Psoas muscle (tissue), 8 donors: Measurements from ENCODE around the gene SPANXB1. TPM values are rescaled to one million over a fixed set of nuclear protein-coding genes. Genes with fewer than 3 reads are reported as not detected.
A peak's percentile ranks its signal among the peaks of the same experiment; 100 is the strongest.
"Not testable (repeated sequence)": the region's sequence is repeated elsewhere in the genome, so short reads cannot be mapped to it uniquely, and the experiment has no call there.

Experiments used
- ATAC-seq, 4 donors: fragments of 200-7000 bp; cut with Tn5 transposase; one replicate each; pipeline ENCODE4 v1.9.1; 2020; ENCODE audit warnings: moderate library complexity in 3 of 4, mild to moderate bottlenecking in 2 of 4
- DNase-seq, 2 donors: peaks; one replicate each; pipeline ENCODE4 v3.0.0-alpha.2; 2020
- H3K27ac ChIP-seq: fragments of 200-600 bp; one replicate; pipeline ENCODE4 v1.8.0; 2022
- H3K27me3 ChIP-seq, 3 donors: fragments of 200-600 bp in 1 of 3; one replicate each; pipeline versions ENCODE4 v1.6.1 to v1.8.0; 2013 to 2022; ENCODE audit warnings: low read length in 2 of 3, mild to moderate bottlenecking in 2 of 3, moderate library complexity in 1 of 3; ENCODE audit not compliant: insufficient read depth in 3 of 3
- H3K36me3 ChIP-seq, 2 donors: fragments of 200-600 bp in 1 of 2; one replicate each; pipeline versions ENCODE4 v1.6.1 to v1.8.0; 2013 to 2022; ENCODE audit warnings: low read depth in 1 of 2, mild to moderate bottlenecking in 1 of 2, moderate library complexity in 1 of 2; ENCODE audit not compliant: insufficient read depth in 1 of 2
- H3K4me1 ChIP-seq: fragments of 200-600 bp; one replicate; pipeline ENCODE4 v1.8.0; 2022
- H3K4me3 ChIP-seq: fragments of 200-600 bp; one replicate; pipeline ENCODE4 v1.8.0; 2022; ENCODE audit warnings: mild to moderate bottlenecking
- H3K9me3 ChIP-seq: fragments of 200-600 bp; one replicate; pipeline ENCODE4 v1.8.0; 2022
- CTCF ChIP-seq: fragments of 200-600 bp; IDR thresholded peaks from one replicate; pipeline ENCODE4 v1.8.0; 2022; ENCODE audit warnings: antibody characterized with exemption
- WGBS, 3 donors: extraction: QIAGEN DNeasy Blood & Tissue Kit; methylation state at CpG; one replicate each; pipeline versions ENCODE4 v1.1.6 to v1.1.7; 2013; 5-methylcytosine and 5-hydroxymethylcytosine counted together
- intact Hi-C, 2 donors: fragments of 100-400 bp; cut with DNase I; formaldehyde crosslinking; loops; one replicate each; pipeline versions ENCODE4 v1.11.0 to v1.14.2; 2022
- long read RNA-seq, 2 donors: library from polyadenylated mRNA; unstranded; transcript quantifications; one replicate each; pipeline ENCODE4 v2.0.0, GENCODE V29; 2021
- polyA plus RNA-seq, 3 donors: library from polyadenylated mRNA; stranded (reverse); fragments of 200-250 nt; gene quantifications; one replicate each; pipeline ENCODE4 v1.2.3, GENCODE V29; 2013
- total RNA-seq, 4 donors: library from RNA; stranded (reverse); fragmentation: NEBNext Ultra II Directional in 2 of 4; extraction: Animal tissue kit (Norgen Biotek cat#: 25700) in 2 of 4; gene quantifications; one replicate each; pipeline versions ENCODE4 v1.2.1 to v1.2.4, GENCODE V29; 2021 to 2023
- donor health status: healthy with polysubstance abuse.
- donor health status: DM: no; HTN: no; CAD: no; lungs with moderate emphysema.
- donor health status: Bipolar disorder and iron deficiency.
- donor health status: healthy.
- donor health status: DM: yes; HTN: yes; CAD: no.
- donor health status: DM: no; HTN: no; CAD: no.
- donor health status: DM: no; HTN: no; CAD: no.
- donor health status: DM: yes; HTN: yes; CAD: no.

The SPANXB1 gene
- total RNA-seq (not detected), polyA plus RNA-seq (not detected)
- long read RNA-seq, donor 1: 0 reads
- long read RNA-seq, donor 2: 0 reads

DNA sequence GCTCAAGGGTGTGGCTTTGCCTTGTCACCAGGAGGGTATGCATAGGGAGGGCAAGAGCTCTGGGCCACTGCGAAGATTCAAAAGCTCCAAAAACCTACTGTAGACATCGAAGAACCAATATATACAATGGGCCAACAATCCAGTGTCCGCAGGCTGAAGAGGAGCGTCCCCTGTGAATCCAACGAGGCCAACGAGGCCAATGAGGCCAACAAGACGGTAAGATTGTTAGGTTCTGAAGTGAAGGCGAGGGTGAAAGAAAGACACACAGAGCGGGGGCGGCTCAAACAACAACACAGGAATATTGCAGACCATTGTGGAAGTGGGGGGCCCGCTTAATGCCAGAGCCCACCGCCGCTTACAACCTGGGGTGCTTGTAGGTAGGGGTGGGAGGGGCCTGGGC lies at the start of gene SPANXB1:
Gene SPANXB1 (plus strand): TSS at position 27 of the 400 bp plus-strand sequence. CDS start 100 bp downstream, at position 127.
- intact Hi-C loops: not testable (repeated sequence)

DNA sequence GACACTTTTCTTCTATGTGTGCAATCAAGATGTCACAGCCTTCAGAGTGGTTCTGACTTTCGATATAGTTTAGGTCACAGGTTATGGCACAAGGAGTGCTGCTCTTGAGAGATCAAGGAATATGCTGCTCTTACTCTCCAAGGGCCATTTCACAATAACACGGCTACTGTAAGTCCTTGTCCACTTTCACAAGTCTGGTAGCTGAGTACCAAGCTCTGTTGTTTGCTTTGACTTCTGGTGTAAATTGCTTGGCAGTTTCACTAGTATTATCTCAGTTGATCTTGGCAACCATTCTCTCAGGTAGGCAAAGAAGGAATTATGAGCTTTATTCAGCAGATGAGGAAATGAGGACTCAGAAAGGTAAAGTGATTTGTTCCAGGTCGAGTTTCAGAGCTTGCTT lies 35.4 kb upstream of the SPANXB1 start:
- Histone ChIP-seq H3K4me1 (no peaks in the 10 kb centered on the region), H3K9me3 (no peaks in the 10 kb centered on the region), H3K27ac (no peak overlapping the region), H3K36me3 (no peaks in the 10 kb centered on the region), H3K4me3 (no peak overlapping the region), H3K27me3 (no peaks in the 10 kb centered on the region)
- no peak for ATAC-seq
- 65 to 73% (median 69%) methylated on average over 3 of the region's 3 CpGs for WGBS, 3 donors
- no peak for DNase-seq
- TF ChIP-seq CTCF: no peak
- intact Hi-C loops: no loop called here

More for the DNA sequence above, at the start of gene SPANXB1:
- not testable (repeated sequence) for H3K36me3 ChIP-seq, H3K27ac ChIP-seq, H3K9me3 ChIP-seq, H3K4me3 ChIP-seq, H3K27me3 ChIP-seq, ATAC-seq, H3K4me1 ChIP-seq
- DNase-seq: peak in 1 of 2 donors; percentile 11
- 85 to 96% (median 95%) methylated on average over 10 to 13 of the region's 13 CpGs for WGBS, 3 donors

DNA sequence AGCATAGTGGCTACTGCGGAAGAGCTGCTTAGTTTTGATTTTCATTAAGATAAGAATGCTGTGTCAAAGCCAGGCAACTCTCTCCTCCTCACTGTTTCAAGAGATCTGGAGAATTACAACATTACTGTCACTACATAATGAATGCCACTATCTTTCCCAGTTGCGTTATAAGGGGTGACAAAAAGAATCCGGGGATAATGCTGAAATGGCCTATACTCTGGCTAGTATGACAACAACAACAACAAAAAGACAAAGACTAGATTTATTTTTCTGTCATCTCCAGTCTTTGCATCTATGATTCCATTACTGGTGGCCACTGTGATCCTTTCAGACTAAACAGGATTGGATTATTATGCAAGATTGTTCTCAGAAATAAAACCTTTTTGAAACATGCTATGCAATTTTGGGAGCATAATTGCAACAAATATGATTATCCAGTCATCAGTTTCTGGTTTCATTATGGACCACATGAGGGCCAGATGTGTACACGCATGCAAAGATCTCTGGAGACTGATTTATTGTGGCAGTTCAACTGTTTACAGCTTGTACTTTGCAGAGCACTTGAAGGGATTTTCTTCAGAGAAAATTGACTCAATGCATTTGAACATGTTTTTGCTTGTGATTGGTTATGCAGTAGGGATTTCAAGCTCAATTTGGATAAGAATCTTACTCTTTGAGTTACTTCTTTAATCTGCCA lies 31.1 kb upstream of the SPANXB1 start:
- Histone ChIP-seq H3K27me3 (no peaks in the 10 kb centered on the region), H3K4me3 (no peak overlapping the region), H3K9me3 (no peaks in the 10 kb centered on the region), H3K4me1 (no peaks in the 10 kb centered on the region), H3K27ac (no peak overlapping the region), H3K36me3 (no peaks in the 10 kb centered on the region)
- DNase-seq: no peak
- 43 to 61% (median 56%) methylated on average over 4 of the region's 4 CpGs for WGBS, 3 donors
- intact Hi-C loops: no loop called here
- TF ChIP-seq CTCF: no peak
- ATAC-seq: no peak

- DNase-seq (no peak), ATAC-seq (no peak)
- Histone ChIP-seq H3K4me3 (no peak overlapping the region), H3K36me3 (no peaks in the 10 kb centered on the region), H3K27ac (no peak overlapping the region), H3K4me1 (no peaks in the 10 kb centered on the region), H3K9me3 (no peaks in the 10 kb centered on the region), H3K27me3 (no peaks in the 10 kb centered on the region)
- 47 to 68% (median 49%) methylated on average over 3 of the region's 3 CpGs for WGBS, 3 donors
- intact Hi-C loops: no loop called here
- TF ChIP-seq CTCF: no peak
Observed at GRCh38 chrX:140975472-140975871, 26.9 kb upstream of the SPANXB1 start.

GRCh38 chrX:140980271-140980670 lies 22.1 kb upstream of the SPANXB1 start:
- Histone ChIP-seq H3K27me3 (no peaks in the 10 kb centered on the region), H3K27ac (no peak overlapping the region), H3K36me3 (no peaks in the 10 kb centered on the region), H3K4me3 (no peak overlapping the region), H3K4me1 (no peaks in the 10 kb centered on the region), H3K9me3 (no peaks in the 10 kb centered on the region)
- intact Hi-C loops: no loop called here
- WGBS, 3 donors: 85 to 96% (median 95%) methylated on average over 3 of the region's 3 CpGs
- ATAC-seq (no peak), DNase-seq (no peak)
- no peak for TF ChIP-seq CTCF
